NCI-H2081 treated with DMSO at 0.1 percent for 48 hours (cell line): ENCODE data around the gene LCP1.
"Not testable (repeated sequence)": the region's sequence is repeated elsewhere in the genome, so short reads cannot be mapped to it uniquely, and the experiment has no call there.

Experiments used
- DNase-seq: peaks from one replicate; lab custom pipeline; 2025; lab: John Stamatoyannopoulos, UW

Gene LCP1, protein sequence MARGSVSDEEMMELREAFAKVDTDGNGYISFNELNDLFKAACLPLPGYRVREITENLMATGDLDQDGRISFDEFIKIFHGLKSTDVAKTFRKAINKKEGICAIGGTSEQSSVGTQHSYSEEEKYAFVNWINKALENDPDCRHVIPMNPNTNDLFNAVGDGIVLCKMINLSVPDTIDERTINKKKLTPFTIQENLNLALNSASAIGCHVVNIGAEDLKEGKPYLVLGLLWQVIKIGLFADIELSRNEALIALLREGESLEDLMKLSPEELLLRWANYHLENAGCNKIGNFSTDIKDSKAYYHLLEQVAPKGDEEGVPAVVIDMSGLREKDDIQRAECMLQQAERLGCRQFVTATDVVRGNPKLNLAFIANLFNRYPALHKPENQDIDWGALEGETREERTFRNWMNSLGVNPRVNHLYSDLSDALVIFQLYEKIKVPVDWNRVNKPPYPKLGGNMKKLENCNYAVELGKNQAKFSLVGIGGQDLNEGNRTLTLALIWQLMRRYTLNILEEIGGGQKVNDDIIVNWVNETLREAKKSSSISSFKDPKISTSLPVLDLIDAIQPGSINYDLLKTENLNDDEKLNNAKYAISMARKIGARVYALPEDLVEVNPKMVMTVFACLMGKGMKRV

DNA sequence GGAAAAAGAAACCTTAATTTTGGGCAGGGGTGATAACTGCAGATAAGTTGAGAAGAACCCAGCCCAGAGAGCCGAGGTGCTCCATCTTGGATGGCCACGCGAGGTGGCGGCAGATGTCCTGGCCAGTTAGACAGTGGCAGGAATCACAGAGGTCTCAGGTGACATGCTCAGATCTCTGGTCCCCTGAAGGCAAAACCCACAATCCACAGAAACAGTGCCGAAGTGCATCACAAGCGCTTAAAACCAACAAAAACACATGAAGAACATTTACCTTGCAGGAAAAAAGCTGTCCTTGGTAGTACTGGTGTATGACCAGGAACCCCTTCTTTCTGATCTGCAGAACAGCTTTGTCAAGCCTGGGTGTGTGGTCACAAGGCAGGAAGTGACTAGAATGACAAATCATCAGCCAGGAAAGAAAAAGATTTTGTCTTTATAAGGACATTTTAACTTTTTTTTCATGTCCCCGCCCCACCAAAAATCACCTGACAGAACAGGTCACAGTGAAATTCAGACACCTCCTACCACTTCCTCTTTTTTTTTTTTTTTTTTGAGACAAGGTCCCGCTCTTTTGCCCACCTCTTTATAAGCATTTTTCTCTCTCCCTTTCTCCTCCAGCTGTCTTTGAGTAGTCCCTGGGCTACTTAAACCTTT, at the start of gene LCP1:
Gene LCP1, minus strand, starts transcription at position 338 of the 651 bp plus-strand sequence. CDS start 22,515 bp downstream, outside the sequence.
- DNase-seq = no peak

DNA sequence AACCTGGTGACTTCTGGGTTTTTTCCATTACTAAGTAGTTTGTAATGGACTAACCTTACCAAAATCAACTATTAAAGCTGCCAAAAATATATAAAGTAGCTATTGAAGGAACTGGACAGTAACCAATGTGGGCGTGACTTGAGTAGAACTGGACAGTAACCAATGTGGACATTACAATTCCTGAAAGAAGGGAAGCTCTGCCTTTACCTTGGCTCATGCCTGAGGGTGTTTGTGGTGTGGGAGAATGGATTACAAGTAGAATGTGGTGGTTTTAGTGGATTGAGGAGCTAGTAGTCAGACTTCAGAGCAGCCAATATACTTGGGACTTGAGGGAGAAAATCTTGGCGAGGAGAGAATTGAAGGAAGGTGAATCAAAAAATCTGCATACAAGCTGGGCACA, 47.3 kb upstream of the LCP1 start:
- no peak for DNase-seq

DNA sequence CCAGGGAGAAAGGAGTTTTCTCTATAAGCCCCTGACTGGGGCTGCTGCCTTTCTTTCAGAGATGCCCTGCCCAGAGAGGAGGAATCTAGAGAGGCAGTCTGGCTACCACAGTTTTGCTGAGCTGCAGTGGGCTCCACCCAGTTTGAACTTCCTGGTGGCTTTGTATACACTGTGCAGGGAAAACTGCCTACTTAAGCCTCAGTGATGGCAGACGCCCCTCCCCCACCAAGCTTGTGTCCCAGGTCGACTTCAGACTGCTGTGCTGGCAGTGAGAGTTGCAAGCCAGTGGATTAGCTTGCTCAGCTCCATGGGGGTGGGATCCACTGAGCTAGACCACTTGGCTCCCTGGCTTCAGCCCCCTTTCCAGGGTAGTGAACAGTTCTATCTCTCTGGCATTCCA, 38.3 kb upstream of the LCP1 start:
- DNase-seq = not testable (repeated sequence)

DNA sequence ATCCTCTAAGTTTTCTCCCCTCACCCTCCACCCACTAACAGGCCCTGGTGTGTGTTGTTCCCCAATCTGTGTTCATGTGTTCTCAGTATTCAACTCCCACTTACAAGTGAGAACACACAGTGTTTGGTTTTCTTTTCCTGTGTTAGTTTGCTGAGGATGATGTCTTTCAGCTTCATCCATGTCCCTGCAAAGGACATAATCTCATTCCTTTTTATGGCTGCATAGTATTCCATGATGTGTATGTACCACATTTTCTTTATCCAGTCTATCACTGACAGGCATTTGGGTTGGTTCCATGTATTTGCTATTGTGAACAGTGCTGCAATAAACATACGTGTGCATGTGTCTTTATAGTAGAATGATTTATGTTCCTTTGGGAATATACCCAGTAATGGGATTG, 32.8 kb upstream of the LCP1 start:
- not testable (repeated sequence) for DNase-seq

DNA sequence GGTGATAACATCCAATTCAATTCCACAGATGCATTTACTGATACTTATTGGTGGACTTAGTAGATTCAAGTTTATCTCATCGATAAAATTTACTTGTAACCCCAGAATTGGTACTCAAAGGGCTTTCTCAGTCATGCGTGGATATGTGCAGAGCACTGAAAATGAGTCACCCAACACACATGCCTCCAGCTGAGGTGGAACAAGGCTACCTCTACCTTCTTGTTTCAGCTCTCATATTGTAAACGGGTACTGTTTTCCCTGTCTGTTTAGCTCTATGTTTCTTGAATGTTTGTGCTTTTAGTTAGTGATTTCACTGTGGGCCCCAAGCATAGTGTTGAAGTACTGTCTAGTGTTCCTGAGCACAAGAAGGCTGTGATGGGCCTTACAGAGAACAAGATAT, 31.3 kb upstream of the LCP1 start:
- DNase-seq = no peak

- no peak for DNase-seq
These were observed 29.7 kb upstream of the LCP1 start, which contains the start of gene LRRC63 for GRCh38 chr13:46211483-46212351. Gene LRRC63, plus strand, starts transcription at chr13:46211928. Its CDS starts 1,107 bp downstream, at chr13:46213035.

- DNase-seq = no peak
These were observed 29.1 kb upstream of the LCP1 start for GRCh38 chr13:46211116-46211482.

DNA sequence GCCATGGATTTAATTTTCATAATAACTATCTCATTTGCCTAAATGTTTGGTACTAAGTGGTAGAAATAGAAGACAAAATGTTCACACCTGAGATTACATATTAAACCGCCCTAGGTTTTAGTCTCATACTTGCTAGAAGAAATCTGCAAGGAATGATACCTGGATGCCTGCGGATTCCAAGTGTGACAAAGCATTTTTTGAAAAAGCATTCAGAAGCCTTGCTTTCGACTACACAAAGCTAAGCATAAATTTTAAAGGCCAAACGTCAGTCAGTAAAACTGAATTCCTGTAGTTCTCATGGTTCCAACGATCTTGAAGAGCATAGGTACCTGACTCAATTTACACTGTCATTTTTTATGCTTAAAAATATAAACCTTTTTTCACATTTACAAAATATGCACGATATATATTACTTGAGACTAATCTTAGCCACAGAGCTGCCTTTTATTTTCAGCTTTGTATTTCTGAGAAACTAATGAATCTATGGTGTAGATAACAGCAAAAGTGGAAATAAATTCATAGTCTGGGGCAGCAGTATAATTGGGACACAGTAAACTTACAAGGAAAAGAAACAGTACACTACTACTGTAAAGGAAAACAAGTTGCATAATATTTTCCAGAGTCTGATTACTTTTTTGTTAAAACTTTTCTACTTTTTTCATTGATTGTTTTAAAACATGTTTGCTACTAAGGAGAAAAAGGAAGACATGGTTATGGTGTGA, 28.5 kb upstream of the LCP1 start:
- DNase-seq = no peak

- no peak for DNase-seq
These were observed 25.9 kb upstream of the LCP1 start for GRCh38 chr13:46207828-46208227.

DNA sequence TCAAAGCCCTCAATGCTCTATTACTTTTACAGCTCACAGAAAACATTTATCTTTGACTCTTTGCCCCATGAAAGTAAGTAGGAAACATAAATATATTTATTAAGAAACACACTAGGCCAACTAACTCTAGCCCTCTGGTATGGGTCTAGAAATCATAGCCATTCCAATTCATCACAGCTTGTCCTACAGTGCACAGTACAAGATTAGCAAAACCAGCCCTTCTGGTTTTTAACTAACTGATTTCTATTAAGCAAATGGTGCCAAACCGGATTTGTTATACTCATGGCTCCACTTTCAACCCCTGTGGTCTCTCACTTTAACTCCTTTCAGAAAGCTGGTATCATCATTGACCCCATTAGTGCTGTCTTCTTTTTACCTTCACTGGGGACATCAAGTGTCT, 24.2 kb upstream of the LCP1 start:
- no peak for DNase-seq

DNA sequence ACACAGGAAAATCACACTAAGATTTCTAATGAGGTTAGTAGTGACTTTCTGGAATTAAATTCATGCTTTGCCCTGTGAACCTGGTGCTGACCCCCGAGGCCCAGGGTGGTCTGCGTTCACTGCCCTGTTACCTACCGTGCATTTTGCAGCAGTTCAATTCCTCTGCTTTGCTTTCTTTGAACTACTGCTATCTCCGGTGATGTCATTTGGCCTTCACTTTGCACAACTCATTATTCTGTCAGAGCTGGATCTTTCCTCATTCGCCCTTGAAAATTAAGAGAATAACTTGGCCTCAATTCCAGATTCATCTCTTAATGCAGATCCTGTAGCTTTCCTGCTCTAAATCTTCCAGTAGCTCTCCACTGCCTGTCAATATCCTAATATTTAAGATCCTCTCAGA, 21.0 kb upstream of the LCP1 start:
- DNase-seq = no peak

GRCh38 chr13:46202188-46202795, 20.3 kb upstream of the LCP1 start:
- no peak for DNase-seq

DNA sequence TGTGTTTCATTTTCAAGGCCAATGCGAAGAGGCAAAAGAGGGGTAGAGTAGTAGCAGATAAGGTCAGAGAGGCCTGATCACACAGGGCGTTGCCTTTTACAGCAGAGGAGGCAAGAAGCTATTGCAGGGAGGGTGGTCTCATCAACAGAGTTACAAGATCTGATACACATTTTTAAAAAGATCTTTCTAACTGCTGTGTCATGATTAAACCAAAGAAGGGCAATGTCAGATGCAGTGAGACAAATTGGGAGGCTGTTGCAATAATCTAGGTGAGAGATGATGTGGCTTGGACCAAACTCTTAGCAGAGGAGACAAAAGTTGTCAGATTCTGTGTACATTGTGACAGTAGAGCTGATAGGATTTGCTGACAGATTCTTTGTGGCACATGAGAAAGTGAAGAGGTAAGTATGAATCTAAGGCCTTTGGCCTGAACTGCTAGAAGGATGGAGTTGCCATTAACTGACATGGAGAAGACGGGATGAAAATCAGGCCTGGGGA, 16.8 kb upstream of the LCP1 start:
- no peak for DNase-seq

DNA sequence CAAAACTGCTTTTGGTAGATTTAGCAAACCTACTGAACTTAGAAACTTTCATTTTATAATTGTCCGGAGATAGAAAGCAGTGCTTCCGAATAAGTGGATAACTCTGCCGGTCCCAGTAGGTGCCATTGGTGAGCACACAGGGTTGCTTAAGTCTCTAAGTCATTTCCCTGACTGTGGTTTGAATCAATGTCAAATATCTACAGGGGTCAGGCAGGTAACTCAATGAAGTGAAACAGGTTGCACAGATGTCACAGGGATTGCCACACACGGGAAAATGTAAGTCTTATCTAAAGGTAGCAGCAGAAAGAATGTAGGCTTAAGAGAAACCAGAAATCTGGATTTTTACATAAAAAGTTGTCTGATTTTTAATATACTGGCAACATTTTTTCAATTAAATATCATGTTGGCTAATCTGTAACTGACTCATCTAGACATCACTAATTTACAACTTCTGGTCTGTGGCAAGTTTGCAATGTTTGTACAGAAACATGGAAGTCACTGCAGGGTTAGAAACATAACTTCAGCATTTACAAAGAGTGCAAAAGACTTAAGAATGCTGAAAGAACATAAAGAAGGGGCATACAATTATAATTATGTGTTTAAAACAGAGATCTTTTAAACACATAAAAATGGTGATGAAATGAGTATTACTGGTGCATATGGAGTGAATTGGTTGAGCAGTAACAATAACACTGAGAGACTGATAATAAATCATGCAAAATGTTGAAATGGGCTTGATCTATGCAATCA, 15.5 kb upstream of the LCP1 start:
- DNase-seq = no peak

DNA sequence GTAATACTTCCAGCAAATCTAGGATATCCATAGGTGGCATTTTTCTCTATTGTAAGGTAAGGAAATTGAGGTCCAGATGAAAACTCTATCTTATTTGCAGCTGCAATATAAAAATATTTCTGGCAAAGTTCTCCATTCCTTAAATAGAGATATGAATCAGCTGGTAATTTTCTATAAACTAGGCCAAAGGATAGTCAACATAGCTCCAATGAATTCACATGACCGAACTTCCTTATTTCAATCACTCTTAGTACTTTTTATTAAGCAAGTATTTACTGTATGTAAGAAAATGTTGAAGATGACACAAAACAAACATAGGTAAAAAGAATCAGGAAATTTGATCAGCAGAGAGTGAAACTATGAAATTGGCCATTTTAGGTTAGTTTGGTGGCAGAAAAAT, 13.0 kb upstream of the LCP1 start:
- no peak for DNase-seq

- no peak for DNase-seq
These were observed 10.4 kb upstream of the LCP1 start for GRCh38 chr13:46192412-46192811.

DNA sequence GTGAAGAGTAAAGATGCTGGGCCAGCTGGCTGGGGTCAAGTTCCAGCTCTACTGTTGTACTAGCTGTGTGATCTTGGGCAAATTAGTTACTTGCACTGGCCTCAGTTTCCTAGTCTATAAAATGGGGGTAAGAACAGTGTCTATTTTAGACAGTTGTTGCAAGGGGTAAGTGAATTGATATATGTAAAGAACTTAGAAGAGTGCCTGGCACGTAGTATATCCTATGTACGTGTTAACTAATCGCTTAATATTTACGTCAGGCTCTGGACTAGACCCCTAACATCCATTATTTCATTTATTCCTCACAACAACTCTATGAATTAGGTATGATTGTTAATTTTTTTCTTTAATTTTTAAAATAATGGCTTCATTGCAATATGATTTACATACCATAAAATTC, 3.7 kb upstream of the LCP1 start:
- DNase-seq = no peak

DNA sequence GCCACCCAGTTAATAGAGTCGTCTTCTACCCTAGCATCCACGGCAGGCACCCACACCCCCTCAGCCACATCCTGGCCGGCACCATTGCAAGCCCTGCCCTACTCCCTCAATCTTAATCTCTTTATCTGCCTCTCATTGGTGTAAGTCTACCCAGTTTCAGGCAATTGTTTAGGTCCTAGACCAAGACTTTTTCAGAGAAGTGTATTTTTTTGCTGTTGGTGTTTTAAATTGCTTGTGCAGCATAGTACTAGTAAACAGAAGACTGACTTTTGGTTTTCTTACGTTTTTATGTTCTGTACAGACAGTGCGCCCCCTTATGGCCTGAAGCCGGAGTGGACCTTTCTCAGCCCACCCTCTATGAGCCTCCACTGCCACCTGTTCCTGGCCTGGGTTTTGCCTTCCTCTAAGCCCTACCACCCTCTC, 2.3 kb upstream of the LCP1 start:
- DNase-seq = no peak

DNA sequence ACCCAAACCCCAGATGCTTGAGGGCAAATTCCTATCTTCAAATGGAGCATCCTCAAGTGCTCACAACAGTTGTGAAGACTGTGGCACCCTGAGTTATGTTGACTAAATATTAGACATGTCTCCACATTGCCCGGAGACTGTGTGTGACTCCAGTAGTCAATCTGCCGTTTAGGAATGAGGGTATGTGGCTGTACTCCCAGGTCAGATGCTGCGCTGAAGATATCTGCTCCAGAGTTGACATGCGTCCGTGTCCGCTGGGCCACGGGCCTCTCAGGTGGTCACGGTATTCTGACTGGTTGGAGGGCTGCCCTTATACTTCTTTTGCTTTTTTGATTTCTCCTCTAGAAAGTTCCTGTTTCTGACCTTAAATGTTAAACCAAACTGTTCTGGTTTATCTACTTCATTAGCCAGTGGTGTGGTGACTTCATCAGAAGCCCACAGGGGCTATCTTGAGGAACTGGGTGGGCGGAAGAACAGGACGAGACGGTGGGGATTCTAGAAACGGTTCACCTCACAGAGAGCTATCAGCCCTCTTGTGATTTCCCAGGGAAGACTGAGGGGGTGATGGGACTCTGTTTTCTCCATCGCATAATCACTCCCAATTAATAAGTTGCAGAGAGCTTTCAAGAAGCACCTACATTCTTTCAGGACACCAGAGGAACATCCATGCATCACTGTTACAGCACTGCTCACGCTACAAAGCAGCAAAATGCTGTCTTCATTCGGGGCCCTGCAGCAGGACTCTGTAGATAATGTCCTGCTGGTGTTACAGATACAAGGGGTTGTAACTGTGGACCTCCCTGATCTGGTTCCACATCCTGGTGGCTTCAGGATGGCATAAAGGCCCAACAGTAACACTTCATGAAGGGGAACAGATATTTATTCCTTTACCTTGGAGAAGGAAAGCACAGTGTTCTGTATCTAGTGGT, 1.3 kb upstream of the LCP1 start:
- no peak for DNase-seq
